ENCODE results near the gene AHCYL2.
"Not testable (repeated sequence)": the region's sequence is repeated elsewhere in the genome, so short reads cannot be mapped to it uniquely, and the experiment has no call there.

DNA sequence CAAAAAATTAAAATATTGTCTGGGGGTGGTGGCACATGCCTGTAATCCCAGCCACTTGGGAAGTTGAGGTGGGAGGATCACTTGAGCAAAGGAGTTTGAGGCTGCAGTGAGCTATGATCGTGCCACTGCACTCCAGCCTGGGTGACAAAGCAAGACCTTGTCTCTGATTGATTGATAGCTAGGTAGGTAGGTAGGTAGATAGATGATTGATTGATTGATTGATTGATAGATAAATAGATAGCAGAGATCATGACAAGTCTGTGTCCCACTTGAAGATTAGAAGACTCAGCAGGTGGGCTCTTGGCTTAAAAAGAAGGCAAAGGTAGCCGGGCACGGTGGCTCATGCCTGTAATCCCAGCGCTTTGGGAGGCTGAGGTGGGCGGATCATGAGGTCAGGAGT lies 27.8 kb downstream of the AHCYL2 start:
- TF ChIP-seq, protein P1, sequence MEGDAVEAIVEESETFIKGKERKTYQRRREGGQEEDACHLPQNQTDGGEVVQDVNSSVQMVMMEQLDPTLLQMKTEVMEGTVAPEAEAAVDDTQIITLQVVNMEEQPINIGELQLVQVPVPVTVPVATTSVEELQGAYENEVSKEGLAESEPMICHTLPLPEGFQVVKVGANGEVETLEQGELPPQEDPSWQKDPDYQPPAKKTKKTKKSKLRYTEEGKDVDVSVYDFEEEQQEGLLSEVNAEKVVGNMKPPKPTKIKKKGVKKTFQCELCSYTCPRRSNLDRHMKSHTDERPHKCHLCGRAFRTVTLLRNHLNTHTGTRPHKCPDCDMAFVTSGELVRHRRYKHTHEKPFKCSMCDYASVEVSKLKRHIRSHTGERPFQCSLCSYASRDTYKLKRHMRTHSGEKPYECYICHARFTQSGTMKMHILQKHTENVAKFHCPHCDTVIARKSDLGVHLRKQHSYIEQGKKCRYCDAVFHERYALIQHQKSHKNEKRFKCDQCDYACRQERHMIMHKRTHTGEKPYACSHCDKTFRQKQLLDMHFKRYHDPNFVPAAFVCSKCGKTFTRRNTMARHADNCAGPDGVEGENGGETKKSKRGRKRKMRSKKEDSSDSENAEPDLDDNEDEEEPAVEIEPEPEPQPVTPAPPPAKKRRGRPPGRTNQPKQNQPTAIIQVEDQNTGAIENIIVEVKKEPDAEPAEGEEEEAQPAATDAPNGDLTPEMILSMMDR (IDR thresholded peaks at IDR 0.05; ENCODE audit: low read depth, low read length, poor library complexity, severe bottlenecking): not testable (repeated sequence)
- TF ChIP-seq EZH2phosphoT487 (IDR thresholded peaks at IDR 0.05; ENCODE audit: borderline replicate concordance, low read length): not testable (repeated sequence)
